T47D (cell line): ENCODE data around the gene USP9X.
"Not testable (repeated sequence)": the region's sequence is repeated elsewhere in the genome, so short reads cannot be mapped to it uniquely, and the experiment has no call there.

Experiments used
- DNase-seq, 2 experiments: peaks; one replicate each; pipeline versions ENCODE4 v3.0.0 to v3.0.0-alpha.2; 2011 to 2012; ENCODE audit warnings: low read depth in 1 of 2, low spot score in 1 of 2
- JUND ChIP-seq: IDR thresholded peaks from 2 replicates; pipeline ENCODE4 v1.6.1; 2012; ENCODE audit warnings: low read depth
- in situ Hi-C: cut with HindIII; loops from 2 replicates; pipeline ENCODE4 v1.10.0; 2016; ENCODE audit warnings: low sequenced_read_pairs, low pct_unique_long_range_greater_than_20kb

The USP9X gene

GRCh38 chrX:41145920-41146608, 60.8 kb downstream of the USP9X start:
- no peak for TF ChIP-seq JUND
- in situ Hi-C loops: no loop called here
- DNase-seq: peak in 1 of 2 experiments; percentile 5

- no peak for TF ChIP-seq JUND
- in situ Hi-C loops: no loop called here
- DNase-seq: no peak
Measured at GRCh38 chrX:41148553-41148952, 63.3 kb downstream of the USP9X start.

GRCh38 chrX:41150043-41150442, 64.8 kb downstream of the USP9X start:
- in situ Hi-C loops: no loop called here
- no peak for DNase-seq
- no peak for TF ChIP-seq JUND

- DNase-seq, in situ Hi-C loops: not testable (repeated sequence)
Measured at GRCh38 chrX:41151726-41152125, 66.5 kb downstream of the USP9X start.

DNA sequence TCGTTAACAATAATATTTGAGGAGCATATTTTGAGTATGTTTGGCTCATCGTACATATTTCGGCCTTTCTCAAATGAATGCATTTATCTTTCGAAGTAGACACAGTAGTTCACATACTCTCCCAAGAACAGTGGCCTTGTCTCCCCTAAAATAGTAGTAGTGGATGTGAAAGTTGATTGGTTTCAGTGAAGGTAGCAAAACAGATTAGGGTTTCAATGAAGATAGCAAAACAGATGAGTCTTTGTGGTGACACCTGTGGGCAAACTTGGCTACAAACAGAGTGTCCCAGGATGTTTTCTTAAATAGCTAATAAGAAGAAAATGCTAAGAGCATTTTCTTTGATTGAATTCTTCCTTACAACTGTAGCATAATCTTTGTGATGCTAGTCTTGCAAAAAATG, 67.0 kb downstream of the USP9X start:
- no peak for DNase-seq
- in situ Hi-C loops: no loop called here
- no peak for TF ChIP-seq JUND

DNA sequence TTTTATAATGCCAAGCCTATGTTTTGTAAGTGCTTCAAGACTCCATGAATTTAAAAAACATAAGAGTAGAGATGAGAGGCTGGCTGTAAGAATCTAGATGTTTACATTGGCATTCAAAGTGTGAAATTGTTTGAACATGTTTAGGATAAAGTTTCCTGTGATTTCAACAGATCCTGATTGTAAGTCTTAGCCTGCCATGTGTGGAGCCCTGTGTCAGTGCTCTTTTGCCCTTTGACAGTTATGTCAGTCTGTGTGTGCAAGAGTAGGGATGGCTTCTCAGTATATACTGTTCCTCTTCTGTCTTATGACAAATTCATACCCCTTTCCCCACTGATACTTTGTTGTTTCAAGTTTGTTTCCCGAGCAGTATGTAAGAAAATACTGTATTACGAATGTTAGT, 68.2 kb downstream of the USP9X start:
- no peak for TF ChIP-seq JUND
- no peak for DNase-seq
- in situ Hi-C loops: no loop called here

- no peak for TF ChIP-seq JUND
- in situ Hi-C loops: no loop called here
- DNase-seq: no peak
Measured at GRCh38 chrX:41153957-41154356, 68.7 kb downstream of the USP9X start.

- in situ Hi-C loops: no loop called here
- DNase-seq: peak; percentile 8 to 74
- TF ChIP-seq JUND: no peak
Measured at GRCh38 chrX:41164449-41164848, 79.2 kb downstream of the USP9X start.

GRCh38 chrX:41167888-41168287, 82.6 kb downstream of the USP9X start:
- no peak for DNase-seq
- in situ Hi-C loops: no loop called here
- TF ChIP-seq JUND: no peak

DNA sequence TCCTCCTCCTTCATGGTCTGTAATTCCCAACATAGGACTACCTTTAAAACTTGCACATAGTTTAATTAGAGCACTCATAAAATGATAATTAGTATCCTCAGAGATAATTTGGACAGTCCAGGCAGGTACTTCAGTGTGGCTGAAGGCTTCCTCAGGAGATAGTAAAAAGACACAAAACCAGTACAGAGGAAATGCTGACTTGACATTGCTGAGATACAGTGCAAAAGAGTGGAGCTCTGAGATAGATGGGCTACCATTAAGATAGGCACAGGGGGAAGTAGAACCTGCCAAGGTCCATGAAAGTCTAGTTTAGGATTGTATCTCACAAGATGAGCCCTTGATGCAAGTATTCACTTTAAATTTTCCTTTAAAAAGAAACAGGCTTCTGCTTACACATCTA, 91.0 kb downstream of the USP9X start:
- no peak for TF ChIP-seq JUND
- in situ Hi-C loops: no loop called here
- DNase-seq: no peak

- no peak for TF ChIP-seq JUND
- no peak for DNase-seq
- in situ Hi-C loops: no loop called here
Measured at GRCh38 chrX:41177297-41177696, 92.1 kb downstream of the USP9X start.

DNA sequence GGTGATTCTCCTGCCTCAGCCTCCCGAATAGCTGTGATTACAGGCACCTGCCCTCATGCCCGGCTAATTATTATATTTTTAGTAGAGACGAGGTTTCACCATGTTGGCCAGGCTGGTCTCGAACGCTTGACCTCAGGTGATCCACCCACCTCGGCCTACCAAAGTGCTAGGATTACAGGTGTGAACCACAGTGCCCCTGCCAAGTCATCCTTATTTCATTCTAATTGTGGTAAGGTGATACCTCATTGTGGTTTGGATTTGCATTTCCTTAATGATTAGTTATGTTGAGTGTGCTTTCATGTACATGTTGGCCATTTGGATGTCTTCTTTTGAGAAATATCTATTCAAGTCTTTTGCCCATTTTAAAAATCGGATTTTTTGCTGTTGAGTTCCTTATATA, 93.0 kb downstream of the USP9X start:
- no peak for DNase-seq
- TF ChIP-seq JUND: no peak
- in situ Hi-C loops: no loop called here

DNA sequence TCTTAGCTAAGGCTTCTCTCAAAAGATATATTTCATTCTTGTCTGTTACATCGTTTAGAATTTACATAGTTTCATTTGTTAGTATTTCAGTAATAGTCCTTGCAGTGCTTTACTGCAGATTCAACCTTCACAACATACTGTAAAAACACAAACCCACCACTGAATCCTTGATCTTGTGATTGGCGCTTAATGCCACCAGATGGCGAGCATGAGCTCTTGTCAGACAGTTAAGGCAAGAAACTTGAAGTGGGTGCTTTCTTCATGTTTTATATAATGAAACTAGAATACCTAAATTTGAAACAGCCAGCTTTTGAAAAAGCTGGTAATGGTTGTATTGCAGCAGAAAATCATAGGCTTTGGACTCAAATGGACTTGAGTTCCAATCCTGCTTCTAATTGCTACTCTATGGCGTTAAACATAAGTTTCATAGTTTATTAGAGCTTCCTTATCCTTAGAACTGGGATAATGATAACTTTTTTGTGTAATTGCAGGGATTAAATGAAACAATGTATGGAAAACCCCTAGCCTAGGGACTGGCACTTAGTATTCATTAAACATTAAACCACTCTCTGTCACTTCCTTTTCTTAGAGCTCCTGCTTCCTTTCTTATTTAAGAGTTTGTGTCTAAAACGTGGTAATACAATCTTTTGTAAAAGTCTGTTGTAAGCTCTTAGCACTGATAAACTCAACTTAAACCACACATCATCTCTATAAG, 95.1 kb downstream of the USP9X start:
- in situ Hi-C loops: no loop called here
- DNase-seq: peak in 1 of 2 experiments; percentile 70
- no peak for TF ChIP-seq JUND
